DND-41 (cell line): ENCODE results near the gene RIF1.

Experiments used
- ATAC-seq: fragments of 200-7000 bp; cut with Tn5 transposase; 3 replicates; pipeline ENCODE4 v1.9.1; 2021; ENCODE audit warnings: low read depth; ENCODE audit not compliant: insufficient read depth
- DNase-seq: peaks from one replicate; pipeline ENCODE4 v3.0.0-alpha.2; 2020
- H2AFZ ChIP-seq: 2 replicates; pipeline ENCODE4 v1.6.0; 2012; ENCODE audit warnings: low read depth, low read length
- H3K27ac ChIP-seq: 2 replicates; pipeline ENCODE4 v1.5.1; 2012; ENCODE audit warnings: low read length, inconsistent platforms
- H3K27me3 ChIP-seq: fragments of 200-600 bp; sonication (generic); 2 replicates; pipeline ENCODE4 v1.6.0; 2012; ENCODE audit warnings: low read length, mild to moderate bottlenecking, inconsistent platforms; ENCODE audit not compliant: insufficient read depth, poor library complexity
- H3K36me3 ChIP-seq: 2 replicates; pipeline ENCODE4 v1.5.1; 2012; ENCODE audit warnings: low read length, inconsistent platforms; ENCODE audit not compliant: insufficient read depth
- H3K4me1 ChIP-seq: 2 replicates; pipeline ENCODE4 v1.5.1; 2012; ENCODE audit warnings: mild to moderate bottlenecking, low read length; ENCODE audit not compliant: insufficient read depth
- H3K4me2 ChIP-seq: 2 replicates; pipeline ENCODE4 v1.6.0; 2012; ENCODE audit warnings: mild to moderate bottlenecking, moderate library complexity, low read length, inconsistent platforms; ENCODE audit not compliant: insufficient read depth
- H3K4me3 ChIP-seq, 2 experiments: fragments of 200-600 bp in 1 of 2; shearing (Covaris generic) in 1 of 2; 2 replicates each; pipeline ENCODE4 v1.5.1; 2012 to 2016; ENCODE audit warnings: inconsistent platforms in 2 of 2, low read length in 2 of 2, mild to moderate bottlenecking in 2 of 2, low read depth in 1 of 2, moderate library complexity in 1 of 2
- H3K79me2 ChIP-seq: 2 replicates; pipeline ENCODE4 v1.6.0; 2012; ENCODE audit warnings: low read length, inconsistent platforms; ENCODE audit not compliant: insufficient read depth
- H3K9ac ChIP-seq: 2 replicates; pipeline ENCODE4 v1.6.0; 2012; ENCODE audit warnings: low read depth, mild to moderate bottlenecking, inconsistent platforms, low read length, moderate library complexity
- H3K9me3 ChIP-seq: 2 replicates; pipeline ENCODE4 v1.5.1; 2012; ENCODE audit warnings: low read length, moderate library complexity, mild to moderate bottlenecking, inconsistent platforms; ENCODE audit not compliant: insufficient read depth, severe bottlenecking
- H4K20me1 ChIP-seq: 2 replicates; pipeline ENCODE4 v1.6.0; 2012; ENCODE audit warnings: low read length; ENCODE audit not compliant: insufficient read depth
- CTCF ChIP-seq: IDR thresholded peaks from 2 replicates; pipeline ENCODE4 v1.5.1; 2012; ENCODE audit warnings: borderline replicate concordance, low read length, moderate library complexity, mild to moderate bottlenecking; ENCODE audit not compliant: poor library complexity, severe bottlenecking; ENCODE audit errors: extremely low read depth
- EZH2 ChIP-seq: IDR thresholded peaks from 3 replicates; pipeline ENCODE4 v1.6.1; 2012; ENCODE audit warnings: borderline replicate concordance, low read depth, mild to moderate bottlenecking, moderate library complexity, low read length, inconsistent platforms; ENCODE audit not compliant: severe bottlenecking

Gene RIF1

GRCh38 chr2:151490276-151490675 is 80.6 kb downstream of the RIF1 start:
- Histone ChIP-seq H3K9me3 (no peaks in the 10 kb centered on the region), H3K79me2 (no peaks in the 10 kb centered on the region), H2AFZ (no peak overlapping the region), H3K9ac (no peak overlapping the region), H3K4me1 (no peaks in the 10 kb centered on the region), H3K4me3 (no peak overlapping the region), H3K27me3 (no peaks in the 10 kb centered on the region), H4K20me1 (no peaks in the 10 kb centered on the region), H3K4me2 (no peak overlapping the region), H3K36me3 (peaks cover 5% of the 10 kb centered on the region; the same call in 1 of the 2 replicates), H3K27ac (no peak overlapping the region)
- TF ChIP-seq EZH2 = no peak
- no peak for TF ChIP-seq CTCF
- no peak for DNase-seq
- ATAC-seq = no peak

GRCh38 chr2:151491496-151491895 is 81.8 kb downstream of the RIF1 start:
- no peak overlapping the region for H3K4me2 ChIP-seq
- H3K27me3 ChIP-seq = no peaks in the 10 kb centered on the region
- H3K4me1 ChIP-seq = no peaks in the 10 kb centered on the region
- no peak for DNase-seq
- no peak overlapping the region for H3K27ac ChIP-seq
- no peaks in the 10 kb centered on the region; the same call in 1 of the 2 replicates for H3K36me3 ChIP-seq
- H3K9me3 ChIP-seq = no peaks in the 10 kb centered on the region
- no peaks in the 10 kb centered on the region for H4K20me1 ChIP-seq
- no peak overlapping the region for H3K9ac ChIP-seq
- no peak overlapping the region for H2AFZ ChIP-seq
- H3K4me3 ChIP-seq = no peak overlapping the region
- no peak for ATAC-seq
- TF ChIP-seq CTCF (no peak), EZH2 (no peak)
- no peaks in the 10 kb centered on the region for H3K79me2 ChIP-seq

GRCh38 chr2:151498178-151498577 is 88.5 kb downstream of the RIF1 start:
- H4K20me1 ChIP-seq = no peaks in the 10 kb centered on the region
- ATAC-seq = no peak

More at GRCh38 chr2:151498178-151498577, 88.5 kb downstream of the RIF1 start:
- H3K79me2 ChIP-seq = no peaks in the 10 kb centered on the region
- no peak overlapping the region for H2AFZ ChIP-seq
- no peak for DNase-seq
- H3K4me2 ChIP-seq = no peak overlapping the region
- H3K4me3 ChIP-seq = no peak overlapping the region
- H3K27ac ChIP-seq = no peak overlapping the region
- no peaks in the 10 kb centered on the region for H3K27me3 ChIP-seq
- no peak for TF ChIP-seq EZH2
- TF ChIP-seq CTCF = no peak
- H3K9me3 ChIP-seq = no peaks in the 10 kb centered on the region
- H3K9ac ChIP-seq = no peak overlapping the region
- H3K4me1 ChIP-seq = no peaks in the 10 kb centered on the region
- H3K36me3 ChIP-seq = no peaks in the 10 kb centered on the region
